NT2/D1 (cell line): ENCODE measurements around the gene EIF3B.

Source experiments
- YY1 ChIP-seq: IDR thresholded peaks from 2 replicates; pipeline ENCODE4 v1.6.1; 2011; ENCODE audit not compliant: insufficient read length, insufficient read depth
- ZNF274 ChIP-seq: IDR thresholded peaks from 2 replicates; pipeline ENCODE4 v1.6.1; 2011; ENCODE audit warnings: mild to moderate bottlenecking, low read depth, low read length

- no peak for TF ChIP-seq ZNF274
- TF ChIP-seq YY1 = no peak
These were observed 50.1 kb downstream of the EIF3B start for GRCh38 chr7:2404714-2405119.
